Rectal smooth muscle tissue (tissue), 1 donor: ENCODE data around the gene ARFGAP1.
"Not testable (repeated sequence)": the region's sequence is repeated elsewhere in the genome, so short reads cannot be mapped to it uniquely, and the experiment has no call there.

Experiments used
- H3K27ac ChIP-seq: one replicate; pipeline ENCODE4 v1.7.0; 2013; ENCODE audit warnings: low read depth, low read length, inconsistent platforms
- H3K27me3 ChIP-seq: one replicate; pipeline ENCODE4 v1.7.0; 2013; ENCODE audit warnings: low read length; ENCODE audit not compliant: control insufficient read depth, insufficient read depth
- H3K36me3 ChIP-seq: one replicate; pipeline ENCODE4 v1.7.0; 2013; ENCODE audit warnings: low read length; ENCODE audit not compliant: control insufficient read depth, insufficient read depth
- H3K4me1 ChIP-seq: one replicate; pipeline ENCODE4 v1.7.0; 2013; ENCODE audit warnings: low read length; ENCODE audit not compliant: control insufficient read depth, insufficient read depth
- H3K4me3 ChIP-seq: one replicate; pipeline ENCODE4 v1.7.0; 2013; ENCODE audit warnings: low read length
- H3K9ac ChIP-seq: one replicate; pipeline ENCODE4 v1.7.0; 2013; ENCODE audit warnings: low read length

ARFGAP1 gene

DNA sequence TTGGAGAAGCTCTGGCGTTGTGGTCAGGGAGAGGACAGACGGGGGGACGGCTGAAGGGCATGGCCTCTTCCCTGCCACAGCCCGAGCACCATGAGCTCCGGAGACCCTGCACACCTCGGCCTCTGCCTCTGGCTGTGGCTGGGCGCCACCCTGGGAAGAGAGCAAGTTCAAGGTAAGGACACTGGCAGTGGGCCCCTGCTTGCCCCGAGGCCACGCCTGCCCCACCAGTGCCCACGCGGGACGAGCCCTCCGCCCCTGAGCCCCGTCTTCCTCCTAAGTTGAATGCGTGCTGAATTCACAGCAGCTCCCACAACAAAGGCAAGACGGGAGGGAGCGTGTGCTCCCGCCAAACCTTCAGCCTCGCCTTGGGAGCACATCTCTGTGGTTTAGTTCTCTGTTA, 22.4 kb downstream of the ARFGAP1 start:
- Histone ChIP-seq H3K4me1 (no peaks in the 10 kb centered on the region), H3K27ac (no peak overlapping the region), H3K9ac (no peak overlapping the region), H3K27me3 (peaks cover 22% of the 10 kb centered on the region), H3K36me3 (no peaks in the 10 kb centered on the region), H3K4me3 (no peak overlapping the region)

DNA sequence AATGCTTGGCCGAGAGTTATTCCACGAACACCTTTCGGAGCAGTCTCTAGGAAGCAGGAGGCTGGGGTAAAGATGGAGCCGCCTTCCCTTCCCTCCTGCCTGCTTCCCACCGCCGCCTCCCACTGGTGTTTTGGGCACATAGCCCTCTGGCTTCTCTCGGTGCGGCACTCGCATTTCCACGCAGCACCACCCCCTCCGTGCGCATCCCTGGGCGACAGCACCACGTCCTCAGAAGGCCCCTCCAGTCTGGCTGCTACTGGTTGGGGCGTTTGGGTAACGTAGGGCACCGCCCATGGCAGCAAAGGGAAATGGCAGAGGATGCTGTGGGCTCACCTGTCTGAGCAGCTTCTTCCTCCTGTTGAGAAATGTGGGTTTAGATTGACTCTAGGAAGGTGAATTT, 22.8 kb downstream of the ARFGAP1 start:
- Histone ChIP-seq H3K36me3 (no peaks in the 10 kb centered on the region), H3K4me3 (no peak overlapping the region), H3K4me1 (no peaks in the 10 kb centered on the region), H3K27me3 (peaks cover 22% of the 10 kb centered on the region), H3K9ac (no peak overlapping the region), H3K27ac (no peak overlapping the region)

DNA sequence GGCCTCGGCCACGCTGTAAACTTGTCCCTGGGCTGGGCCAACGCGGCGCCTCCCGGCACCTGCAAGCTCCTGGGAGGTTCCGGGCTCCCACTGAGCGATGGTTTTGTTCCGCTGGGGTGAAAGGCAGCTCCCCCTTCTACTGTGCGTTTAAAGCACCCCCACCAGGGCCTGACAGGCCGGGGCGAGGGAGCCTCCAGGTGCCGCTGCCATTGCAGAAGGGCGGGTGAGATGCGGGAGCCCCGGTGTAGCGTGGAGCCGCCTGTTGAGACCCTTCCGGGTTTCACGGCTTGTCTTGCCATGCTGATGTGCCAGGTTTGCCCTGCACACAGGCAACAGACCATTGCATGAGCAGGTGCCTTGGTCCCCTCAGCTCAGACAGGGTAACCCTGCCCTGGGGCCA, 23.2 kb downstream of the ARFGAP1 start:
- Histone ChIP-seq H3K4me1 (no peaks in the 10 kb centered on the region), H3K4me3 (no peak overlapping the region), H3K27ac (no peak overlapping the region), H3K9ac (no peak overlapping the region), H3K27me3 (peaks cover 22% of the 10 kb centered on the region), H3K36me3 (no peaks in the 10 kb centered on the region)

DNA sequence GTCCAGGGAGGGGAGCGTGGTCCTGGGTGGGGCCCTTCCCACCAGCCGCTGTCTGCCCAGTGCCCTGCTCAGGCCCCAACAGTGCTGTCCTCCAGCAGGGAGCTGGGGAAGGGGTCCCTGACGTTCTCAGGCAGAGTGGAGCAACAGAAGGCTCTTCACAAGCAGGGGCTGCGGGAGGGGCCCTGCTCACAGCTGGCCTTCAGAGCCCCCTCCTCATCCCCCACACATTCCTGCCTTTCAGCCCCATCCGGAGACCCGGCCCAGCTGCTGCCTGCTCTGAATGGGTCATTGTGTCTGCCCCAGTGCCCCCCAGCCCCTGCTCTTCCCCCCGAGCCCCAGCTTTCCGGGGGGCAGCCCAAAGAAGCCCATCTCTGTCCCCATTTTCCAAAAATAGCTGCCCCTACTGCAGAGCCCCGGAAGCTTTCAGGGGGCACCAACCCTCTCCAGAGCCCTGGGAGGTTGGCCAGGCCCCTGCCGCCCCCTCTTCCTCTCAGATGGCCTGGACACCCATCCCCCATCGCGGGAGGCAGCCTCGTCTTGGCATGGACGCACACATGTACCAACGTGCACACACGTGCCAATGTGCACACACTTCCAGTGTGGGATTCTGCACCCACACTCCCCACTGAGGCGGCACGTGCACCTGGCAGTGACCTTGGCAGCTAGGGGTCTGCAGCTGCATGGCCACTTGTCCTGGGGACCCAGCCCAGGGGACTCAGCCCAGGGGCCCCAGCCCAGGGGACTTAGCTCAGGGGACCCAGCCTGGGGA, 24.1 kb downstream of the ARFGAP1 start:
- H3K36me3 ChIP-seq, result no peaks in the 10 kb centered on the region
- no peak overlapping the region for H3K27ac ChIP-seq
- H3K27me3 ChIP-seq, result peaks cover 22% of the 10 kb centered on the region
- H3K4me3 ChIP-seq, result no peak overlapping the region
- no peaks in the 10 kb centered on the region for H3K4me1 ChIP-seq
- no peak overlapping the region for H3K9ac ChIP-seq

DNA sequence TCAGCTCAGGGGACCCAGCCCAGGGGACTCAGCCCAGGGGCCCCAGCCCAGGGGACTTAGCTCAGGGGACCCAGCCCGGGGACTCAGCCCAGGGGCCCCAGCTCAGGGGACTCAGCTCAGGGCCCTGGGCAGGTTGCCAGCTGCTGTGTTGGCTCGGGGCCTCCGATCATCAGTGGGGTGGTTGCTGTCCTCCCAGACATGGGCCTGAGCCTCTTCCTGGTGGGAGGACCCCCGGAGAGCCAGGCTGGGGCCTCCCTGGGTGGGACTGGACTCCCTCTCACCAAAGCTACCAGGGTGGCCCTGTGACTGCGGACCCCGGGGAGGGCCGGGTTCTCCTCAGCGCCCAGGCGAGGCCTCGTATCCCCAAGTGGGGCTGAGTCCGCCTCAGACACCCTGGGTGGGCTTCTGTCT, 24.8 kb downstream of the ARFGAP1 start:
- Histone ChIP-seq H3K36me3 (no peaks in the 10 kb centered on the region), H3K27ac (no peak overlapping the region), H3K4me3 (no peak overlapping the region), H3K9ac (no peak overlapping the region), H3K27me3 (peaks cover 18% of the 10 kb centered on the region), H3K4me1 (no peaks in the 10 kb centered on the region)

DNA sequence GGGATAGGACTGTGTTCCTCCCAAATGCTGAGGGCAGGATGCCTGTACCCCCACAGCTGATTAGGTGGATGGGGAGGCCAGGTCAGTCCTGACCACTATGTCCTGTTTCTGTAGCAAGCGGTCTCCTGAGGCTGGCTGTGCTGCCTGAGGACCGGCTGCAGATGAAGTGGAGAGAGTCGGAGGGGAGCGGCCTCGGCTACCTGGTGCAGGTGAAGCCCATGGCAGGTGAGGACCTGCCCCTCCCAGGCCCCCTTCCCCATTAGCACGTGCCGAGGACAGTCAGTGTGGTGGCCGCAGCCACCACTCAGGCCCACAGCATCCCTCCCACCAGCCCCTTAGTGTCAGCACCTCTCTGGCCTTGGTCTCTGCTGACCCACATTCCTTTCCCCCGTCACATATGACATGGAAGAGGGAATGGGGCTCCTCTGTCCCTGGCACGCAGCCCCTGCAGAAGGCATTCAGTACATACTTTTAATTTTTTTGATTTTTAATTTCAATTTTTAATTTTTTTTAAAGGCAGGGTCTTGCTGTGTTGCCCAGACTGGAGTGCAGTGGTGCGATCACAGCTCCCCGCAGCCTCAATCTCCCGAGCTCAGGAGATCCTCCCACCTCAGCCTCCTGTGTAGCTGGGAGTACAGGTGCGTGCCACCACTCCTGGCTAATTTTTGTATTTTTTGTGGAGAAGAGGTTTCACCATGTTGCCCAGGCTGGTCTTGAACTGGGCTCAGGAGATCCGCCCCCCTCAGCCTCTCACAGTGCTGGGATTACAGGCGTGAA, 25.4 kb downstream of the ARFGAP1 start:
- Histone ChIP-seq H3K27ac (no peak overlapping the region), H3K27me3 (peaks cover 18% of the 10 kb centered on the region), H3K9ac (no peak overlapping the region), H3K4me3 (no peak overlapping the region), H3K36me3 (no peaks in the 10 kb centered on the region), H3K4me1 (no peaks in the 10 kb centered on the region)

DNA sequence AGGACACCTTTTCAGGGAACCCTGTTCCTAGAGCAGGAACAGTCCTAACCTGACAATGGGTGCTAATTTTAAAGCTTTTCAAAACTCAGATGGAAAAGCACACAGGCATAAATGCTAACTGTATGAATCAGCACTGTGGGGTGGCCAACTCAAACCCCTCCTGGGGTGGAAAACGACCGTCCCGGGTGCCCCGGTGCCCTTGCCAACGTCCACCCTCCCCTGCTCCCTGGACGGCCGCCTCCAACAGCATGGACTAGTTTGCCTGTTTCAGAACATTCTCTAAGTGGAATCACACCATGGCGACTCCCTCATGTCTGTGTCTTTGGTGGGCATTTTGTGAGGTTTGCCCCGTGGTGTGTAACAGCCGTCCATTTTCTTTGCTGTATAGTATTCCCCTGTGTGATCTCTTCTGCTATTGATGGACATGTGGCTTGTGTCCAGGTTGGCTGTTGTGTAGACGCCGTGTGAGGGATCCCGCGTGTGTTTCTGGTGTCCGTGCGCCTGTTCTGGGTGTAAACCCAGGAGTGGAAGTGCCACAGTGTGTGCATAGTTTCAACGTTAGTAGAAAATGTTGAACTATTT, 26.2 kb downstream of the ARFGAP1 start:
- H3K4me3 ChIP-seq, result no peak overlapping the region
- no peak overlapping the region for H3K9ac ChIP-seq
- peaks cover 14% of the 10 kb centered on the region for H3K27me3 ChIP-seq
- no peaks in the 10 kb centered on the region for H3K4me1 ChIP-seq
- H3K36me3 ChIP-seq, result no peaks in the 10 kb centered on the region
- no peak overlapping the region for H3K27ac ChIP-seq

DNA sequence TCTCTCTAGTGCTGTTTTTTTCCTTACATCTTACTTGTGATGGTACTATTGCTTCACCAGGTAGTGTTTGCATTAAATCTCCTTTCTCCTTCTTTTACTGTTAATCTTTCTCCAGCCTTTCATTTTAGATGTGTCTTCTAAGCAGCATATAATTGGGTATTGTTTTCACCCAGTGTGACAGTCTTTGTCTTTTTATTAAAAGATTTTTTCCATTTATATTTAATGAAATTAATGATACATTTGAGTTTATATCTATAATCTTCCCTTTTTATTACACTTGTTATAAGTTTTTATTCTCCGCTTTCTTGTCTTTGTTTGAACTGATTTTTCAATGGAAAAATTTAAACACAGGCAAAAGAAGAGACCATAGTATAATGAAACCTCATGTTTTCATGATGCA, 29.1 kb downstream of the ARFGAP1 start:
- H3K4me1 ChIP-seq, result no peaks in the 10 kb centered on the region
- H3K9ac ChIP-seq, result no peak overlapping the region
- H3K27ac ChIP-seq, result no peak overlapping the region
- no peaks in the 10 kb centered on the region for H3K36me3 ChIP-seq
- peaks cover 6% of the 10 kb centered on the region for H3K27me3 ChIP-seq
- no peak overlapping the region for H3K4me3 ChIP-seq

DNA sequence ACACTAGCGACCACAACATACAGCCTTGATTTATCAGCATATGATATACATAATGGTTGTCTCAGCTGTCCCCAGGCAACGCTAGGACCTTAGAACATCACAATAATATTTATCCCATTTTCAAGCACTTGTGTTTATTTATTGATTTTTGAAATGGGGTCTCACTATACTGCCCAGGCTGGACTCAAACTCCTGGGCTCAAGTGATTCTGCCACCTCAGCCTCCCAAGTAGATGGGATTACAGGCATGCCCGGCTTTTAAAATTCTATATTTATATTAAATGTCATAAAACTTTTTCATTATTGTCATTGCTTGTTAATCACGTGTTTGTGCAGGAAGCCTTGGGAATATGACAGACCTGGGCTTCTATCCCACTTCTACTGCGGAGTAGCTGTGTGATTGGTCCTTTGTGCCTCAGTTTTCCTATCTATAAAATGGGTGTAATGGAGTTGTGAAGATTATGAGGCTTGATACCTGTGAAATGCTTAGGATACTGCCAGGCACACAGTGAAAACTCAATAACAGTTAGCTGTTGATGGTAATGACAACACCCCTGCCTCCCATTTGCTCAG, 30.6 kb downstream of the ARFGAP1 start:
- no peaks in the 10 kb centered on the region for H3K4me1 ChIP-seq
- H3K4me3 ChIP-seq, result no peak overlapping the region
- no peak overlapping the region for H3K27ac ChIP-seq
- peaks cover 4% of the 10 kb centered on the region for H3K27me3 ChIP-seq
- no peaks in the 10 kb centered on the region for H3K36me3 ChIP-seq
- no peak overlapping the region for H3K9ac ChIP-seq

DNA sequence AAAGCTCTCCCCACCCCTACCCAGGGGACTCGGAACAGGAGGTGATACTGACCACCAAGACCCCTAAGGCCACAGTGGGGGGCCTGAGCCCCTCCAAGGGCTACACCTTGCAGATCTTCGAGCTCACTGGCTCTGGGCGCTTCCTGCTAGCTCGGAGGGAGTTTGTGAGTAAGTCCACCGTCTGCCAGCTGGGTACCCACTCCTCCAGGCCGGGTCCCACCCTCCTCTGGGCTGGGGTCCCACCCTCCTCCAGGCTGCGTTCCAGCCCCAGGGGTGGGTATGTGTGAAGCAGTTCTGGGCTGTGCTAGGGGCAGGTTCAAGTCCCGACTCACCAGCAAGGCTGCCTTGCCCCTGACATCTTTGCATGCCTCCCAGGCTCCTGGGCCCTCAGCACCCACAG, 32.8 kb downstream of the ARFGAP1 start:
- Histone ChIP-seq H3K9ac (no peak overlapping the region), H3K4me1 (no peaks in the 10 kb centered on the region), H3K27ac (no peak overlapping the region), H3K36me3 (no peaks in the 10 kb centered on the region), H3K4me3 (no peak overlapping the region), H3K27me3 (peaks cover 4% of the 10 kb centered on the region)

DNA sequence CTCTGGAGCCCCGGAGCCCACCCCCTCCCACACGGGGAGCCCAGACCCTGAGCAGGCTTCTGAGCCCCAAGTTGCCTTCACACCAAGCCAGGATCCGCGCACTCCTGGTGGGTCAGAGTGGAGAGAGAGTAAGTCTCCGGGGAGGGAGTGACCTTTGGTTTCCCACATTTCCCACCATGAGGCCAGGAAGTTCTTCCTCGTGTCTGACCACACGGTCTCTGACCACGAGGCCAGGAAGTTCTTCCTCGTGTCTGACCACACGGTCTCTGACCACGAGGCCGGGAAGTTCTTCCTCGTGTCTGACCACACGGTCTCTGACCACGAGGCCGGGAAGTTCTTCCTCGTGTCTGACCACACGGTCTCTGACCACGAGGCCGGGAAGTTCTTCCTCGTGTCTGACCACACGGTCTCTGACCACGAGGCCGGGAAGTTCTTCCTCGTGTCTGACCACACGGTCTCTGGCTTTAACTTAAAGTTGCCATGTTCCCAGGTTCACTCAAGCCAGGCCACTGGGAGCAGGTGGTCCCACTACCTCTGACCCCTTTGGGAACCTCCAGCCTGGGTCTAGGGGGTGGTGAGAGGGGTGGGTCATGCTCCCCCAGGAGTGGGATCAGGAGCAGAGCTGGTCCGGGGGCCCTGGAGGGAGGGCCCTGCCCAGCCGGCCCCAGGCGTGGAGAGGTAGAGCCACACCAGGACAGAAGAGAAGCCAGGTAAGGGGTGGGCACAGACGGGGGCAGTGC, 33.5 kb downstream of the ARFGAP1 start:
- H3K36me3 ChIP-seq, H3K9ac ChIP-seq, H3K27ac ChIP-seq, H3K4me3 ChIP-seq, H3K4me1 ChIP-seq, H3K27me3 ChIP-seq: not testable (repeated sequence)
